HG03196 (cell line): ENCODE data around the gene ITFG1.
"Not testable (repeated sequence)": the region's sequence is repeated elsewhere in the genome, so short reads cannot be mapped to it uniquely, and the experiment has no call there.

Experiments
- ATAC-seq: cut with Tn5 transposase; IDR thresholded peaks from one replicate; pipeline ENCODE4 v1.9.1; 2021; ENCODE audit not compliant: unreplicated experiment

Gene ITFG1

DNA sequence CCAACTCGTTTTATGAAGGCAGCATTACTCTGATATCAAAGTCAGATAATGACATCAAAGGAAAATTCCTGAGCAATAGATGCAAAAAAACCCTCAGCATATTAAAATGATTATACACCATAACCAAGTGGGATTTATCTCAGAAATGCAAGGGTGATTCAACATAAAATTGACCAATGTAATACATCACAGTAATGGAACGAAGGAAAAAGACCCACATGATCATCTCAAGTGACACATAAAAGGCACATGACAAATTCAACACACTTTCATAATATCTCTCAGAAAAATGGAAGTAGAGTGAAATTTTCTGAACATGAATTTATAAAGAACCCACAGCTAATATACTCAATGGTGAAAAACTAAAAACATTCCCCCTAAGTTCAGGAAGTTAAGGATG lies 118.8 kb downstream of the ITFG1 start:
- ATAC-seq = no peak

DNA sequence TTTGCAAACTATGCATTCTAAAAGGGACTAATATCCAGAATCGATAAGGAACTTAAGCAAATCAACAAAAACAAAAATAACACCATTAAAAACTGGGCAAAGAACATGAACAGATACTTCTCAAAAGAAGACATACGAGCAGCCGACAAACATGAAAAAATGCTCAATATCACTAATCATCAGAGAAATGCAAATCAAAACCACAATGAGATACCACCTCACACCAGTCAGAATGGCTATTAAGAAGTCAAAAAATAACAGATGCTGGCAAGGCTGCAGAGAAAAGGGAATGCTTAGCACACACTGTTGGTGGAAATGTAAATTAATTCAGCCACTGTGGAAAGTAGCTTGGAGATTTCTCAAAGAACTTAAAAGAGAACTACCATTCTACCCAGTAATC lies 130.3 kb downstream of the ITFG1 start:
- not testable (repeated sequence) for ATAC-seq

DNA sequence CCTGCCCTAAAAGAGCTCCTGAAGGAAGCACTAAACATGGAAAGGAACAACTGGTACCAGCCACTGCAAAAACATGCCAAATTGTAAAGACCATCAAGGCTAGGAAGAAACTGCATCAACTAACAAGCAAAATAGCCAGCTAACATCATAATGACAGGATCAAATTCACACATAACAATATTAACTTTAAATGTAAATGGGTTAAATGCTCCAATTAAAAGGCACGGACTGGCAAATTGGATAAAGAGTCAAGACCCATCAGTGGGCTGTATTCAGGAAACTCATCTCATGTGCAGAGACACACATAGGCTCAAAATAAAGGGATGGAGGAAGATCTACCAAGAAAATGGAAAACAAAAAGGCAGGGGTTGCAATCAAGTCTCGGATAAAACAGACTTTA lies 136.6 kb downstream of the ITFG1 start:
- ATAC-seq = not testable (repeated sequence)

DNA sequence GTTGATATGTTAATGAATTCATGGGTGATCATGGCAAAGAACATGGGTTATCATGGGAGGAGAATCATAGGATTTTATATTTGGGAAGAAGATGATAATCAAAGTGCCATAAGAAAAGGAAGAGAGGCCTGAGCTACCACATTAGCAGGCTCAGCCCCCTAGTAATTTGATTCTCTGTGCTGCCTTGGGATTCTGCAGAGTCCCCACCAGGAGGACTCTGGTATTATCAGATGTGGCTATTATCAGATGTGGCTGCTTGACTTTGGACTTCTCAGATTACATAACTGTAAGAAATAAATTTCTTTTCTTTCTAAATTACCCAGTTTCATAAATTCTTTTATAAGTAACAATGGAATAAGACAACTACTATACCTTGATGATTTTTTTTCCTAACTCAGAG lies 137.6 kb downstream of the ITFG1 start:
- no peak for ATAC-seq

DNA sequence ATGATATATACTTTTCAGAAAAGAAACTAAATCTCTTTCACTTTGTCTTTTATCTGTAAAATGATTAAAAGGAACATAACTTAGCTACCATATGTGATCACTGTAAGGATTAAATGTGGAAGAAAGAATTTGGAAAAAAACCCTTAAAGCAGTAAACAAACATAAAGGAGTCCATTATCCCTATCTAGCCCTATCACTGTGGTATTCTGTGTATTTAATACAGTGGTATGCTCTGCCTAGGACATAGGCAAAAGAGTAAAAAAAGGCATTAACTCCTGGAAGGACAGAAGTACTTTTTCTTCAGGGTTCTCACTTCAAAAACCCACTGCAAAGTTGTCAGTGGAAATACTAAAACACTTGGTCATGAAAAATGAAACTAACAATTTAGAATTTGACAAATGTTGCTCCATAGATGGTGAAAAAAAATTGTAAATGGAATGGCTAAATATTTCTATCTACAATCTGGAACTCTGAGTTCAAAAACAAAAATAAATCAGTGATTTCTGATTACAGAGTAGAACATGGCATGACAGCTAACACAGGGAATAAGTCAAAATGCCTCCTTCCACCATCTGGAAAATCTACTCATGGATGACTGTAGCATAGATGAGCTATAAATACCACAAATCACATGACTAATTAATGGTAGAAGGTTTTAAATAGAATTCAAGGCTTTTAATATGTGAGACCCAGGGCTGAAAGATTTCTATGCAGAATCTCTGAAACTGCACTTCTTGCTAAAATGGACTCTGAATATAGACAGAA lies 140.1 kb downstream of the ITFG1 start:
- ATAC-seq = no peak

DNA sequence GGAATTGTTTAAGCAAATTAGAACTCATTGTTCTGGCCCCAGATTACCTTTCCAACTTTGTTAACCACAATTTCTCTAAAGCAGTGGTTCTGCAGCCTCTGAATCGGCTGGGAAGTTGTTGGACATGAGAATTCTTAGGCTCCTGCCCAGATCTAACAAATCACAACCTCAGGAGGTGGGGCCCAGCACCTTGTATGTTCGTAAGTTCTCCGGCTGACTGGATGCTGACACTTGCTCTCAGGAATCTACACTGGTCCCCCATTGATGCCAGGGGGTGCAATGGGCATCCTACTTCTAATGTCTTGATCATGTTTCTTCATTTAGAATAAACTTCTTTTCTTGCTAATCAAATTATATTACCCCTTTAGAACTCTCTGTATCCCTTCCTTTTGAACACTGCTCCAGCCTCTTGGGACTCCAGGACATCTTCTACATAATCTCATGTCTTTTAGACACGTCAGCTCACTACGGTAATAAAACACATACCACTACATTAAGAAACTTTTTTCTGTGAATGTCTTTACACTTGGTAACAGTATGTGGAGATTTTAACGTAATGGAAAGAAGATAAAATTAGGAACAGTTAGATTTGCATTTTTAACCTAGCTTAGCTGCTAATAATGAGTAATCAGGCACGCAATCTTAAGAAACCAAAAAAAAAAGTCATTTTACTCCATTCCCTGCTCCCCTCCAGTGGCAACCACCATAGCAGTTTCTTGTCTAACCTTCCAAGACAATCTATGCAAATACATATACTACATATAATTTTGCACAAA lies 143.2 kb downstream of the ITFG1 start:
- no peak for ATAC-seq

DNA sequence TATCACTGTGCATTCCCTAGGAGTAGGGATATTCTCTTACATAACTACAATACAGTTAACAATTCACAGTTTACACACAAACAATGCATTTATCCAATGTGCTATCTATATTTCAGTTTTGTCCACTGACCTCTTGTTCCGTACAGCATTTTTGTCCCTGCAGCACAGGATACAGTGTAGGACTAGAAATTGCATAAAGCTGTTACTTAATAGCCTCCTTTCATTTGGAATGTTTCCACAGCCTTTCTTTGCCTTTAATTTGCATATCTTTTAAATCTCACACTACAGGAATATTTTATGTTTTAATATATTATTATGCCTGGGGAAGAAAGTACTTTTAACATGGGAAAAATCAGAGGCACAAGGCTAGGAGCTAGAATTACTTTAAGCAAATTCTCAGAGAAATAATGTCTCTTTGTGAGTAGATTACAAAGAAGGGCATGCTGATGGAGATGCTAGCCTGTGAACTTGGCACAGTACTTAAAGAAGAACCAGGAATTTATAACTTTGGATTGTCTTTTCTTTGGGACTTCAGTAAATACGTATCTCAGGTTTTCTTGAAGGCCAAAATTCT lies 144.3 kb downstream of the ITFG1 start:
- no peak for ATAC-seq

DNA sequence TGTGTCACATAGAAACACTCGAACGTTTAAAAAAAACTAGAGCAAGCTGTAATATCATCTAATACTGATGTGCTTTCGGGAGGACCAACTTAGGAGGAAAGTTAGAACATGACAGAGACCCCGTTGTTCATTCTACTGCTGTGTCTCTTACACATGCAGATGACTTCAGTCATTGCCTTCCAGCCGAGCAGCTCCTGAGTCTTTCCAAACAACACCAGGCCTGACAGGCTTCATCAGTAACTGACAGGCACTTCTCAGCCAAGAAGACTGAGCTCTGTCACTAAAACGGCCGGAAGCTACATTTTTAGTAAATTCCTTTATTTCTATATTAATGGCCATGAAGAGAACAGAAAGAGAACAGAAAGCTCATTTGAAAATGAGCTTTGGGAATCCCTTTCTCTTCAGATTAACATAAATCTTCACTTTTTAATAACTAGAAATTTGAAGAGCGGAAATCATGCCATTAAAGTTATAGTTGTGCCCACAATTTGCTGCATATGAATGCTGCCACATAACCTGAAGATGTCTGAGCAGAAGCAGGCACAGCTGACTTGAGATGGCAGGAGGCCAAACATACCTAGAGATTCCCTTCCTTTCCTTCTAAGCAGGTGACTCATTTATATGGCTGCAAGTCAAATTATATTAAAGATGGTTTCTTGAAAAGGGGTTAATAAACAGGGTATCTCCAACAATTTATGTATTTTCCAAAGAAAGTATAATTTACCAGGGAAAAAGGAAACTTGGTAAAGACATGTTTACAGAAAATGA lies 148.9 kb downstream of the ITFG1 start:
- ATAC-seq = no peak

DNA sequence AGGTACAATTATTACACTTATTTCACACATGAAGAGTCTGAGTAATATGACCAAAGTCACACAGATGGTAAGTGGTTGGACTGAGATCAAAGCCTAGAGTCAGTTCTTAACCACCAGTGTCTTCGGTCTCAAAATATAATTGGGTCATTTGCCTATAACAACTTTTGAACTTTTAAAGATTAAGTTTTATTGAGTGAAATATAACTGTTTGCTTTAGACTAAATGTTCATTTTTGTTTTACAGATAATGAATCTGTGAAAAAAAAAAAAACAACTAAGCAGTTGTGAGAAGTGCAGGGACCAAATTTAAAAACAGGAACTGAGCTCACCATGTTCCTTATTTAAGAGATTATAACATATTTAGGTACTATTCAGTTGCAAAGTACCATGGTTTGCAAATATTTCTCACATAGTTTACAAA lies 150.1 kb downstream of the ITFG1 start:
- peak; percentile 53 for ATAC-seq

DNA sequence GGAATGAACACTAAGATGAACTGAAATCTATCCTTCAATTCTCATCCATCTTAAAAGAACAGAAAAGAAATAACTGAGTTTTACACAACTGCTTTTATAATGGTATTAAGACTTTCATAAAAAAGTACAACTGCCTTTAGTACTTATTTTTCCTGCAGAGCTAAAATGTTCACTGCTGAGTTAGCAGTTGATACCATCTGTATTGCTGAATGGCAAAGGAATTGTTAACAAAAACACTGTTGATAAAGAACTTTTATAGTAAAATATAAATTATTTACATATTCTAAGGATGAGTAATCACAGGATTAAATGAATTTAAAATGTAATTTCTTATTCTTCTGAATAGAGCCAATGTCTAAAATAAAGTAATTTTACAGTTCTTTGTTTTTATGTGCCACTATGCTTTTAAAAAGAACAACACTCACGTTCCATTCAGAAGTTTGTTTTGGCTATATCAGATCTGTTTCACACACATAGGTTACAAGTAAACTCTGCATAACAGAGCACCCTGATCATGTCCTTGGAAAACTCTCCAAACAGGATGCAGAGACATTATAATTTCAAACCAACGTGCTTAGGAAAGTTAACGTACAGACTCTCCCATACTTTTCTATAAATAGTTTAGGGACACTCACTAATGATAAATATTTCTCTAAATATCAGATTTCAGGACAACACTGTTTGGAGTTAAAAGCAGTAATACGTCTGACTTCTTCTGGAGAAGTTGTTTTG lies 151.1 kb downstream of the ITFG1 start:
- no peak for ATAC-seq

DNA sequence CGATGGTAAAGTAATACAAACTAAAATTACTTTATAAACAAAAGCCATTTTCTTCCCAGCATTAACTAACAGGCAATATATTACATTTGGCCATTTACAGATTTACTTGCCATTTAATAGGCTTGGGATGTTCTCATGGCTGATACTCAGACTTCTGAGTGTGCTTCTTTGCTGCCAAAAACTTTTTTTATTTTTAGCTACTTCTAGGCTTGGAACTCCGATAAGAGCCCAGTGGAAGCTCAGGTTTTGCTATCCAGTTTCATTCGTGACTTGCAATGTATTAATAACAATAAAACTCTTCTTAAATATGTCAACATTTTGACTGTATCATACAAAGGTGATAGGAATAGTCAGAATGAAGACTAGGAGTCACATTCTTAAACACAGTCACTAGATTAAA lies 152.3 kb downstream of the ITFG1 start:
- no peak for ATAC-seq

DNA sequence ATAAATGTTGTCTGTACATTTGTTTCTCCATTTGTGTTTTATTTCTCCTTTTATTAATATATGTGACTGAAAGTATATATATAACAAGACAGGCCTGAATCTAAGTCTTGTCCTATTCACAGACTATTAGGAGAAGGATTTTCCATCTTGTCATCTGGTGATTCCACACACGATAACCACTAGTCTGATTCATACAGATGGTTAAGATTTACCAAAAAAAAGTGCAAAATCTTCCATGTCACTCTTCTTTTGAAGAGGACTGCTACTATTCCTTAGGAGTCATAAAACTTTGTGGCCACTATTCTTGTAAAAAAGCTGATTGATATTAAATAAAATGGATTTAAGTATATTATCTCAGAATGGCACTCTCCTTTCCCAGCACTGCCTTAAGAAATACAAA lies 156.3 kb downstream of the ITFG1 start:
- no peak for ATAC-seq

DNA sequence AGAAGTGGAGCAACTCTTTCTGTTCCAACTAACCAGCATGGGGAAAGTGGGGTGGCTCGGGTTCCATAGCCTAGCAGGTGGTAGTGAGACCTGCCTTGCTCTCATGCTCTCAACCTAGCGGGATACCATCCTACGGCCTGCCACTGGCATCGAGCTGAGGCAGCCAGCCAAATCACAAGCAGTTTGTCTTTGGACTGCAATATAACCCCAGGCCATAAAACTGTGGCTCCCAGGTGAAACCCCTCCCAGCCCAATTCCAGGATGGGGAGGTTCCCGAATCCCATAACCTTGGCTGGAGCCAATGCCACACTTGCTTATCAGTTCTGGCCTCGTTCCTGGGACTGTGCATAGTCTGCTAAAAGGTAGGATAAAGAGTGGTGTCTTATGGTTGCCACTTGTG lies 161.3 kb downstream of the ITFG1 start:
- ATAC-seq = no peak

DNA sequence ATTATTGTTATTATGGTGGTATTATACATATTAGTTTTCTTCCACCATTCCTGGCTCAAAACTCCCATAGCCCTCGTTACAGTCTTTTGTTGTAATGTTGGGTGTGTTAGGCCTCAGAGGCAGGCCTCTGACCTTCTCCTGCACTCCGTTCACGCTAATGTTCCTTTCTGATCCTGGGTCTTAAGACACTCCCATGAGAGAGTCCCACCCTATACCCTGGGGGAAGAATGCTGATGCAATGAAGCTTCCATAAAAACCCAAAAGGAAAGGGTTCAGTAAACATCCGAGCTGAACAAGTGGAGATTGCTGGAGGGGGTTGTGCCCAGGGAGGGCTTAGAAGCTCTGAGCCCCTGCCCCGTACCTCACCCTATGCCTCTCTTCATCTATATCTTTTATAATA lies 175.9 kb downstream of the ITFG1 start:
- no peak for ATAC-seq

DNA sequence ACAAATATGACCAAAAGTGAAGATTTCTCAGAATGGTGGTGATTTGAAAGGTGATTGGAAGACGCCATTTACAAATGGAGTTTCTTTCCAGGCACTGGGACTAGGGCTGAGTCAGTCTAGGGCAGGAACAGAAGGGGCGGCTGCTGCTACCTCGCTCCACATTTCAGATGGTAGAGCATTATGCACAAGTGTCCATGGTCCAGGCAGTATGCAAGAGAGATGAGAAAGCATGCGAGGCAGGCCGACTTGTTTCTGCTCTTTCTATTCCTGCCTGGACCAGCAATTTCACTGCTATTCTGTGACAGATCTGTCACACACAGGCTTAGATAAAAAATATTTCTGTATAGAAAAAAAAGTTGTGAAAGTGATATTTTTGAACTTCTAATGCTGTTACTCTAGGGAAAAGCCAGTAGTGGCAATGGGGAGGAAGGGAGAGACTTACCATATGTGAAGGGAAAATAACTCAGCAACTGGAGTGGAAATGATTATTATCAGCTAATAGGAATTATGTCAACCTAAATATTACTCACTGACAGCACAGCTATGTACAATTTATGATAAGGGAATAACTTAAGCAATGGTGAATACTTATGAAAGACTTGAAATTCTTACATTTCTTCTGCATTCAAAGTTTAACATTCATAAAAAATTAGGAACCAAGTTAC lies 182.4 kb downstream of the ITFG1 start:
- no peak for ATAC-seq

DNA sequence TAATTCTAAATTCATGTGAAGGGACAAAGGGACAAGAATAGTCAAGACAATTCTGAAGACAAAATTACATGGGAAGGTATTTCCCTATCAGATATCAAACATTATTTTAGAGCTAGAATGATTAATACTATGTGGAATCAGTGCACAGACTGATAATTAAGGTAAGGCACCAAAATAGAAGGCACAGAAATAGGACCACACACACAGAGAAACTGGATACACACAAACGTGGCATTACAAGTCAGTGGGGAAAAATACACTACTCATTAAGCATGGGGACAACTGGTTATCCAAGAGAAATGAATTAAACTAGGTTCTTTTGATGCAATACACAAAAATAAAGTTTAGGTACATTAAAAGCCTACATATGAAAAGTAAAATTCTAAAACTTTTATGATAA lies 184.3 kb downstream of the ITFG1 start:
- ATAC-seq = no peak

DNA sequence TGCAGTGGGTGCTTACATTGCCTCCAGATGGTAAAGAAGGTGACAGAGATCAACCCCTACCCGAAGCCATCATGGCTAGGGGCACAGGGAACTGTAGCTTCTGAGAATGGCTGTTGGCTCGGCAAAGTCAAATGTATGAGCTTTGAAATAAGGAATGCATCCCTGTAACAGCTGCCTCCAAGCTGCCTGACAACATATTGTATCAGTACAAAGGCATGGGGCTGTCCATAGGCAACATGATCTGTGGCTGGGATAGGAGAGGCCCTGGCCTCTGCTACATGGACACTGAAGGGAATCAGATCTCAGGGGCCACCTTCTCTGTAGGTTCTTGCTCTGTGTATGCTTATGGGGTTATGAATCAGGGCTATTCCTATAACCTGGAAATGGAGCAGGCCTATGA lies 197.9 kb downstream of the ITFG1 start:
- ATAC-seq = no peak

DNA sequence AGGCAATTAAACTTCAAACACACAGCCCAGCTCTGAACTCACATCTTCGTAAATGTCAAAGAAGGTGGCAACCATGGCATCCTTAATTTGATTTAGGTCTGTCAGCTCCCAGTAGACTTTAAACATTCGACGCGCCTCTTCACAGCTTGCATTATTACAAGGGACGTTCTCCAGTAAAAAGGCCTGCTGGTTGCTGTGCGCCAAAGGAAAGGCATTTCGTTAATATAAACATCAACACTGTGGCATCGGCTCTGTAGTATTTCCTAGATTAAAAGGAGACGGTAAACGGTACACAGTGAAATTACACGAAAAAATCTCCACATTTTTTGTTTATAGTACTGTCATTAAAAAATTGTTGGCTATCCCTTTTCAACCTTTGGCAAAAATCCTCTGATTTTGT lies 200.4 kb downstream of the ITFG1 start:
- ATAC-seq = no peak

DNA sequence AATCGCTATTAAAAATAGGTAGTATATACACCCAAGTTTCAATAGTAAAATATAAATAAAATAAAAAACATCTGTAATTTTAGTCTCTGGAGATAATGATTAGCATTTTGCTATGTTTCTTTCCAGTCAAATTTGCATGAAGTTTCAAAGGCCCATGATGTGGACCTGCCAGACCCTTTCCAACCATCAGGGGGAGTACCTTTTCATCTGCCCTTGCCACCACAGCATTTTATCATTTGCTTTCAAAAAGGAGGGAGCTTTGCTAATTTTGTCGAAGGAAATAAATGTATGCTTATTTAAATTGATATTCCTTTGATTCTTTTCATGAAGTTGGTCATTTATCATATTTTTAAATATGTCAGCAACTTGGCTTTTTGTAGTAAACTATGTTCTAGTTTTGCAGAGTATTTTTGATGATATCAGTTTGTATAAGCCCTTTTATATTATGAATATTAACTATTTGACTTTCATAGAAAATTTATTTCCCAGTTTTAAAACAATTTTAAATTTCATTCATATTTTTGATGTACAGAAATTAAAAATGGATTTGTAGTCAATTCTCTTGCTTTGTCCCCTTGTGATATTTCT lies 201.9 kb downstream of the ITFG1 start:
- no peak for ATAC-seq

DNA sequence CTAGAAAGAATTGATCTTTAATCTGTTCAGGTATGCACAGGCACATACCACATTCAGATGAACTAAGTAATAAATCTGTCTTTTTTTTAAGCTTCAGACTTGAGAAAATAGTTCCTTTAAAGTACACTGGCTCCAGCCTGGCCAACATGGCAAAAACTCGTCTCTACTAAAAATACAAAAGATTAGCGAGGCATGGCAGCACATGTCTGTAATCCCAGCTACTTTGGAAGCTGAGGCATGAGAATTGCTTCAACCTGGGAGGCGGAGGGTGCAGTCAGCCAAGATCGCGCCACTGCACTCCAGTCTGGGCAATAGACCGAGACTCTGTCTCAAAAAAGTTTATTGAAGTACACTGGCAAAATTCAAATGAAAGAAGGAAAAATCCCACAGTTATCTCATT lies 206.1 kb downstream of the ITFG1 start:
- no peak for ATAC-seq
